Measurements from ENCODE around the gene GAN.
"Not testable (repeated sequence)": the region's sequence is repeated elsewhere in the genome, so short reads cannot be mapped to it uniquely, and the experiment has no call there.

The GAN gene

GRCh38 chr16:81310045-81310644 is 4.6 kb upstream of the GAN start:
- no peak for DNase-seq

- DNase-seq, result no peak
Observed at GRCh38 chr16:81311762-81312161, 3.0 kb upstream of the GAN start.

GRCh38 chr16:81313701-81314602 is 810 bp upstream of the GAN start:
- DNase-seq, result no peak

- DNase-seq, result peak; percentile 5
Observed at GRCh38 chr16:81315271-81316175, 761 bp downstream of the GAN start.

- no peak for DNase-seq
Observed at GRCh38 chr16:81316176-81316496, 1.4 kb downstream of the GAN start.

GRCh38 chr16:81318711-81319110 is 3.9 kb downstream of the GAN start:
- DNase-seq, result no peak

GRCh38 chr16:81319221-81319912 is 4.6 kb downstream of the GAN start:
- no peak for DNase-seq

- DNase-seq, result no peak
Observed at GRCh38 chr16:81321039-81321438, 6.3 kb downstream of the GAN start.

- DNase-seq, result no peak
Observed at GRCh38 chr16:81321536-81321935, 6.8 kb downstream of the GAN start.

- no peak for DNase-seq
Observed at GRCh38 chr16:81324808-81325207, 10.0 kb downstream of the GAN start.

GRCh38 chr16:81327011-81327410 is 12.2 kb downstream of the GAN start:
- no peak for DNase-seq

GRCh38 chr16:81327447-81328196 is 12.9 kb downstream of the GAN start:
- no peak for DNase-seq

- DNase-seq, result no peak
Observed at GRCh38 chr16:81329947-81330346, 15.2 kb downstream of the GAN start.

- DNase-seq, result no peak
Observed at GRCh38 chr16:81333356-81333755, 18.6 kb downstream of the GAN start.

- no peak for DNase-seq
Observed at GRCh38 chr16:81335669-81336068, 20.9 kb downstream of the GAN start.

- DNase-seq, result no peak
Observed at GRCh38 chr16:81337097-81337496, 22.3 kb downstream of the GAN start.

- DNase-seq, result not testable (repeated sequence)
Observed at GRCh38 chr16:81345172-81345571, 30.4 kb downstream of the GAN start.

GRCh38 chr16:81347425-81347824 is 32.7 kb downstream of the GAN start:
- no peak for DNase-seq

GRCh38 chr16:81349608-81350305 is 35.0 kb downstream of the GAN start:
- no peak for DNase-seq

- DNase-seq, result no peak
Observed at GRCh38 chr16:81350306-81350615, 35.5 kb downstream of the GAN start.

- DNase-seq, result no peak
Observed at GRCh38 chr16:81353895-81354294, 39.1 kb downstream of the GAN start.

Data from NCI-H526 treated with DMSO at 0.1 percent for 48 hours (cell line).